ENCODE measurements around the gene GRP.

Gene GRP

GRCh38 chr18:59265974-59266369, 46.0 kb downstream of the GRP start:
- H3K9ac ChIP-seq = no peak overlapping the region
- no peaks in the 10 kb centered on the region for H3K36me3 ChIP-seq (ENCODE audit: insufficient read depth)
- H4K20me1 ChIP-seq (ENCODE audit: insufficient read depth) = no peaks in the 10 kb centered on the region
- peak overlapping the region; percentile 94 for H3K4me2 ChIP-seq
- H3K79me2 ChIP-seq (ENCODE audit: insufficient read depth, low read depth) = no peaks in the 10 kb centered on the region
- H3K4me3 ChIP-seq (IDR thresholded peaks at IDR 0.05; ENCODE audit: insufficient read depth, low read depth, low read length) = no peak overlapping the region
- peak overlapping the region; percentile 94 for H2AFZ ChIP-seq (ENCODE audit: low read depth)
- H3K27ac ChIP-seq = no peak overlapping the region
- TF ChIP-seq, protein P1, sequence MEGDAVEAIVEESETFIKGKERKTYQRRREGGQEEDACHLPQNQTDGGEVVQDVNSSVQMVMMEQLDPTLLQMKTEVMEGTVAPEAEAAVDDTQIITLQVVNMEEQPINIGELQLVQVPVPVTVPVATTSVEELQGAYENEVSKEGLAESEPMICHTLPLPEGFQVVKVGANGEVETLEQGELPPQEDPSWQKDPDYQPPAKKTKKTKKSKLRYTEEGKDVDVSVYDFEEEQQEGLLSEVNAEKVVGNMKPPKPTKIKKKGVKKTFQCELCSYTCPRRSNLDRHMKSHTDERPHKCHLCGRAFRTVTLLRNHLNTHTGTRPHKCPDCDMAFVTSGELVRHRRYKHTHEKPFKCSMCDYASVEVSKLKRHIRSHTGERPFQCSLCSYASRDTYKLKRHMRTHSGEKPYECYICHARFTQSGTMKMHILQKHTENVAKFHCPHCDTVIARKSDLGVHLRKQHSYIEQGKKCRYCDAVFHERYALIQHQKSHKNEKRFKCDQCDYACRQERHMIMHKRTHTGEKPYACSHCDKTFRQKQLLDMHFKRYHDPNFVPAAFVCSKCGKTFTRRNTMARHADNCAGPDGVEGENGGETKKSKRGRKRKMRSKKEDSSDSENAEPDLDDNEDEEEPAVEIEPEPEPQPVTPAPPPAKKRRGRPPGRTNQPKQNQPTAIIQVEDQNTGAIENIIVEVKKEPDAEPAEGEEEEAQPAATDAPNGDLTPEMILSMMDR (conservative IDR thresholded peaks at IDR 0.05; ENCODE audit: low read depth, low read length) = no peak
- peaks cover 9% of the 10 kb centered on the region for H3K4me1 ChIP-seq (ENCODE audit: low read depth, poor library complexity, severe bottlenecking)
- H3K27me3 ChIP-seq (ENCODE audit: insufficient read depth, low read depth) = peaks cover 13% of the 10 kb centered on the region; the same call in 1 of the 2 replicates

DNA sequence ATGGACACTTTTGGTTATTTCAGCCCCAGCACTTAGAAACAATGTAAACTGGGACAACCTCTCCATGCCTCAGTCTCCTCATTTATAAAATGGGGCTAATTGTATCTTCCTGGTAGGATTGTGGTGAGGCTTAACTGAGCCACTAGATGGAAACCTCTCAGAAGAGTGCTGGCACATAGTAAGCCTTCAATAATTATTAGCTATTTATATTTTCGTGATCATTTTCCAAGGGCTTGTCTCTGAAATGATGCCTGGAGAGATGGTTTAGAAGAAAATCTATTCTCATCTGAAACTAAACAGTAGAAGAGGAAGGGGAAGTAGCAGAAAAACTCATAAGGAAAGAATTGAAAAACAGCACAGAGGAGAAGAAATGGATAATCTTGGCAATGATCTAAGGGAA, 46.5 kb downstream of the GRP start:
- H3K36me3 ChIP-seq (ENCODE audit: insufficient read depth) = no peaks in the 10 kb centered on the region
- no peaks in the 10 kb centered on the region for H3K79me2 ChIP-seq (ENCODE audit: insufficient read depth, low read depth)
- H3K9ac ChIP-seq = no peak overlapping the region
- H3K27me3 ChIP-seq (ENCODE audit: insufficient read depth, low read depth) = peaks cover 15% of the 10 kb centered on the region; the same call in 1 of the 2 replicates
- peaks cover 14% of the 10 kb centered on the region for H3K4me1 ChIP-seq (ENCODE audit: low read depth, poor library complexity, severe bottlenecking)
- H2AFZ ChIP-seq (ENCODE audit: low read depth) = no peak overlapping the region
- no peaks in the 10 kb centered on the region for H4K20me1 ChIP-seq (ENCODE audit: insufficient read depth)
- H3K4me2 ChIP-seq = no peak overlapping the region
- H3K4me3 ChIP-seq (IDR thresholded peaks at IDR 0.05; ENCODE audit: insufficient read depth, low read depth, low read length) = no peak overlapping the region
- no peak overlapping the region for H3K27ac ChIP-seq
- TF ChIP-seq, protein P1 (conservative IDR thresholded peaks at IDR 0.05; ENCODE audit: low read depth, low read length) = no peak

DNA sequence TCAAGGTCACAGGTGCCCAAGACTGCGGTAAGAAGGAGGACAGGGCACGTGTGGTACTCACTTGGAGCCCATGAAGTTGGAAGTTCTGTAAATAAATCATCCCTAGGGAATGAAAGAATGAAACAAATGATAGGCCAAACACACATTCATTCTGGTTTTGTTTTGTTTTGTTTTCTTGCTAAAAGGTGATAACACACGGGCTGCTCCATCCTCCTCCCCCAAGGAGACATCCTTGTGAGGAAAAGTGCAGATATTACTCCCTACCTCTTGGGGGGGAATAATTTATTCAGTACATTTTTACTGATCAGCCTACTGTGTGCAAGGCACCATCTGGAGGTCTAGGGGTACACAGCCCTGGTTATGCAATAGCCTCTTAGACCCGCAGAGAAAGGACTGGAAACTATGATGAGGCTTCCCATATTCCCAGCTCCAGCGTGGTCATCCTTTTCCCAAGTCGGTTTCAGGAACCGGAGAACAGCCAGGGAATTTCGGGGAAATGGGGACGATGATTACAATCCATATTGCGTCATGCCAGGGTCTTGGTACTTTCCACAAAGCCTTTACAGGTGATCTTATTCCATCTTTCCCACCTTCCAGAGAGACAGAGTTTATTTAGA, 47.0 kb downstream of the GRP start:
- peaks cover 19% of the 10 kb centered on the region; the same call in 1 of the 2 replicates for H3K27me3 ChIP-seq (ENCODE audit: insufficient read depth, low read depth)
- H4K20me1 ChIP-seq (ENCODE audit: insufficient read depth) = no peaks in the 10 kb centered on the region
- H3K4me3 ChIP-seq (IDR thresholded peaks at IDR 0.05; ENCODE audit: insufficient read depth, low read depth, low read length) = no peak overlapping the region
- H3K4me1 ChIP-seq (ENCODE audit: low read depth, poor library complexity, severe bottlenecking) = peaks cover 15% of the 10 kb centered on the region
- no peak overlapping the region for H3K4me2 ChIP-seq
- H3K36me3 ChIP-seq (ENCODE audit: insufficient read depth) = no peaks in the 10 kb centered on the region
- no peak overlapping the region for H3K27ac ChIP-seq
- no peak overlapping the region for H3K9ac ChIP-seq
- TF ChIP-seq, protein P1 (conservative IDR thresholded peaks at IDR 0.05; ENCODE audit: low read depth, low read length) = no peak
- no peak overlapping the region for H2AFZ ChIP-seq (ENCODE audit: low read depth)
- no peaks in the 10 kb centered on the region for H3K79me2 ChIP-seq (ENCODE audit: insufficient read depth, low read depth)

- H3K27ac ChIP-seq = no peak overlapping the region
- no peaks in the 10 kb centered on the region for H3K36me3 ChIP-seq (ENCODE audit: insufficient read depth)
- H3K27me3 ChIP-seq (ENCODE audit: insufficient read depth, low read depth) = peaks cover 21% of the 10 kb centered on the region; the same call in 1 of the 2 replicates
- TF ChIP-seq, protein P1 (conservative IDR thresholded peaks at IDR 0.05; ENCODE audit: low read depth, low read length) = no peak
- H2AFZ ChIP-seq (ENCODE audit: low read depth) = no peak overlapping the region
- peaks cover 15% of the 10 kb centered on the region for H3K4me1 ChIP-seq (ENCODE audit: low read depth, poor library complexity, severe bottlenecking)
- no peaks in the 10 kb centered on the region for H3K79me2 ChIP-seq (ENCODE audit: insufficient read depth, low read depth)
- H4K20me1 ChIP-seq (ENCODE audit: insufficient read depth) = no peaks in the 10 kb centered on the region
- H3K9ac ChIP-seq = no peak overlapping the region
- H3K4me3 ChIP-seq (IDR thresholded peaks at IDR 0.05; ENCODE audit: insufficient read depth, low read depth, low read length) = no peak overlapping the region
- no peak overlapping the region for H3K4me2 ChIP-seq
These were observed 47.7 kb downstream of the GRP start for GRCh38 chr18:59267503-59268126.
